A673 (cell line): ENCODE results near the gene DNAH7. TPM values are rescaled to one million over a fixed set of nuclear protein-coding genes. Genes with fewer than 3 reads are reported as not detected.
A peak's percentile ranks its signal among the peaks of the same experiment; 100 is the strongest.

Experiments
- BruUV-seq: library from RNA; stranded (reverse); fragments of 400-500 nt; replicated peaks from 2 replicates; lab custom pipeline; 2021; lab: Mats Ljungman, UMichigan
- CTCF ChIA-PET: fragments of 300-600 bp; sonication (Branson Sonifier 250); formaldehyde crosslinking; loops from one replicate; lab custom pipeline; 2022; ENCODE audit warnings: antibody characterized with exemption; lab: Charles Lee
- POLR2A ChIA-PET: fragments of 300-600 bp; sonication (Branson Sonifier 250); formaldehyde crosslinking; loops from one replicate; lab custom pipeline; 2022; ENCODE audit warnings: antibody characterized with exemption; ENCODE audit not compliant: low non-redundant PET; lab: Charles Lee
- DNase-seq: peaks from one replicate; pipeline ENCODE4 v3.0.0-alpha.2; 2015; ENCODE audit warnings: low spot score
- H3K27ac ChIP-seq: fragments of 200-600 bp; sonication (generic); 2 replicates; pipeline ENCODE4 v1.5.1; 2016; ENCODE audit warnings: mixed run types, low read depth, mild to moderate bottlenecking, mixed read lengths, antibody characterized with exemption, low read length; ENCODE audit not compliant: poor library complexity, severe bottlenecking
- H3K27me3 ChIP-seq: fragments of 200-600 bp; sonication (generic); replicated peaks from 2 replicates; pipeline ENCODE4 v1.6.1; 2017; ENCODE audit warnings: mixed run types, low read depth, mild to moderate bottlenecking, mixed read lengths, antibody characterized with exemption, low read length; ENCODE audit not compliant: insufficient read depth, poor library complexity
- H3K36me3 ChIP-seq: fragments of 200-600 bp; sonication (generic); 2 replicates; pipeline ENCODE4 v1.6.1; 2016; ENCODE audit warnings: mixed run types, mild to moderate bottlenecking, mixed read lengths, antibody characterized with exemption, low read length; ENCODE audit not compliant: insufficient read depth, poor library complexity, severe bottlenecking
- H3K4me1 ChIP-seq: fragments of 200-600 bp; sonication (generic); 2 replicates; pipeline ENCODE4 v1.6.1; 2017; ENCODE audit warnings: mixed run types, mild to moderate bottlenecking, mixed read lengths, antibody characterized with exemption, low read length; ENCODE audit not compliant: insufficient read depth, poor library complexity, severe bottlenecking
- H3K4me3 ChIP-seq: fragments of 200-600 bp; sonication (generic); 2 replicates; pipeline ENCODE4 v1.5.1; 2016; ENCODE audit warnings: low read depth, mixed run types, mild to moderate bottlenecking, mixed read lengths, low read length; ENCODE audit not compliant: poor library complexity, severe bottlenecking
- H3K9me3 ChIP-seq: fragments of 200-600 bp; sonication (generic); 2 replicates; pipeline ENCODE4 v1.6.1; 2016; ENCODE audit warnings: mixed run types, low read depth, mild to moderate bottlenecking, mixed read lengths, antibody characterized with exemption, low read length; ENCODE audit not compliant: poor library complexity, severe bottlenecking
- EZH2 ChIP-seq: fragments of 200-600 bp; sonication (generic); IDR thresholded peaks from 2 replicates; pipeline ENCODE4 v1.6.1; 2017; ENCODE audit warnings: borderline replicate concordance, low read depth, mild to moderate bottlenecking, mixed read lengths, antibody characterized with exemption, low read length; ENCODE audit not compliant: poor library complexity, severe bottlenecking
- intact Hi-C: fragments of 100-400 bp; cut with micrococcal nuclease; formaldehyde crosslinking; loops from one replicate; pipeline ENCODE4 v1.10.0; 2022; ENCODE audit not compliant: unreplicated experiment
- total RNA-seq: library from RNA; stranded (reverse); gene quantifications from 2 replicates; pipeline ENCODE4 v1.2.3, GENCODE V29; 2021
- TF ChIP-seq, protein P1 (sequence below): fragments of 300-800, 200-600 bp; sonication (generic); conservative IDR thresholded peaks from 2 replicates; pipeline ENCODE4 v1.5.1; 2017; ENCODE audit warnings: low read depth, mild to moderate bottlenecking, antibody characterized with exemption, low read length, moderate library complexity, mixed read lengths

DNAH7 gene
- total RNA-seq, 1 experiment from 2014 or later, result 0.95 TPM

DNA sequence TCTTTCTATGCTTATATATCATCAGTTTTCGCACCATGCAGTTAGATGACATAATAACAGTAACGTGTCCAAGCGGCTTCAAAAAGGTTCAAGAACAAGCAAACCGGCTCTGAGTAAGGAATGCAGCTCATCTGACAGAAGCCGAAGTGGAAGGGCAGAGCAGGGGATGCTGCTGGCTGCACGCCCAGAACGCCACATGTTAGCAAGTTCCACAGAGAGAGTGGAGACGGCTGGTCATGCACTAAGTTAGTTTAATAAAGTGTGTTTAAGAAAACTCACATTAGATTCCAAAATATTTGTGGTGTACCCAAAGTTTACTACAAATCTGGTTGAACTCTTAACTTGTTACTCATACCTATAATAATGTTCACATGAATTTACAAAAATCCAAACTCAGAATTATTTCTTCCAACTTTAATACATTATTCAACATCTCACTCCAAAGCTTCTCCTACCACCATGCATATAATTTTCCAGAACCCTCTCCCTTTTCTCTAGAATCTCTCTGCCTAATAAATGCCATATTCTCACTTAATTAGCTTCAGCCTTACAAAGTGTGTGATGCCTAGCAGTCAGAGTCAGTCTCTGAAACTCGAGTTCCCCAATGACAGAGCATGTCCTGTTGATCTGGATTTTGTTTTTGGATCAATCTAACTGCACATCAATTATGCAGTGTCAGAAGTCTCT is 170.0 kb downstream of the DNAH7 start:
- ChIA-PET CTCF (no interaction called here), POLR2A (no interaction called here)
- Histone ChIP-seq H3K27me3 (no peaks in the 10 kb centered on the region), H3K9me3 (no peaks in the 10 kb centered on the region), H3K27ac (peak overlapping the region; percentile 2), H3K4me3 (no peak overlapping the region), H3K36me3 (no peaks in the 10 kb centered on the region), H3K4me1 (peaks cover 17% of the 10 kb centered on the region)
- TF ChIP-seq, protein P1, sequence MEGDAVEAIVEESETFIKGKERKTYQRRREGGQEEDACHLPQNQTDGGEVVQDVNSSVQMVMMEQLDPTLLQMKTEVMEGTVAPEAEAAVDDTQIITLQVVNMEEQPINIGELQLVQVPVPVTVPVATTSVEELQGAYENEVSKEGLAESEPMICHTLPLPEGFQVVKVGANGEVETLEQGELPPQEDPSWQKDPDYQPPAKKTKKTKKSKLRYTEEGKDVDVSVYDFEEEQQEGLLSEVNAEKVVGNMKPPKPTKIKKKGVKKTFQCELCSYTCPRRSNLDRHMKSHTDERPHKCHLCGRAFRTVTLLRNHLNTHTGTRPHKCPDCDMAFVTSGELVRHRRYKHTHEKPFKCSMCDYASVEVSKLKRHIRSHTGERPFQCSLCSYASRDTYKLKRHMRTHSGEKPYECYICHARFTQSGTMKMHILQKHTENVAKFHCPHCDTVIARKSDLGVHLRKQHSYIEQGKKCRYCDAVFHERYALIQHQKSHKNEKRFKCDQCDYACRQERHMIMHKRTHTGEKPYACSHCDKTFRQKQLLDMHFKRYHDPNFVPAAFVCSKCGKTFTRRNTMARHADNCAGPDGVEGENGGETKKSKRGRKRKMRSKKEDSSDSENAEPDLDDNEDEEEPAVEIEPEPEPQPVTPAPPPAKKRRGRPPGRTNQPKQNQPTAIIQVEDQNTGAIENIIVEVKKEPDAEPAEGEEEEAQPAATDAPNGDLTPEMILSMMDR, result no peak
- TF ChIP-seq EZH2, result no peak
- peak; percentile 92 for DNase-seq
- intact Hi-C loops, result no loop called here
- no TSS peak for BruUV-seq

DNA sequence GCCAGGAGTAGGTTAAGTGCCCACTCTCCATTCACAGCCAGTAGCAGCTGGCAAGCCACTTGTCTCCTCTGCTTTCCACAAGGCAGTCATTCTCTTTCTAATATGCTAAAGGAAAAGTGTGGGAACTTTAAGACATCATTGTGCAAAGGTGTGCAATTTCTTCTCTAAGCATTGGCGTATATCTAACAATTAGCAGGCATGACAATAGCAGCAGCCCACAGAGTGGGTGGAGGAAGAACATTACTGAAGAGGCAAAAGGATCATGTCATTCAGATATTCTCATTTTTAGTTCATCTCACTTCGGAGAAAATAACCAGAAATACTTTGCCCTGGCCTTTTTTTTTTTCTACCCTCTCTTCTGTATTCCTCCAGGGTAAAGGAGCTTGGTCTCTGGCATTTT is 177.6 kb downstream of the DNAH7 start:
- TF ChIP-seq EZH2, result no peak
- TF ChIP-seq, protein P1, result no peak
- DNase-seq, result no peak
- H3K4me3 ChIP-seq, result no peak overlapping the region
- no peaks in the 10 kb centered on the region for H3K4me1 ChIP-seq
- H3K27me3 ChIP-seq, result no peaks in the 10 kb centered on the region
- ChIA-PET POLR2A (no interaction called here), CTCF (no interaction called here)
- no TSS peak for BruUV-seq
- no peak overlapping the region for H3K27ac ChIP-seq
- intact Hi-C loops, result no loop called here
- H3K9me3 ChIP-seq, result no peaks in the 10 kb centered on the region
- H3K36me3 ChIP-seq, result no peaks in the 10 kb centered on the region

DNA sequence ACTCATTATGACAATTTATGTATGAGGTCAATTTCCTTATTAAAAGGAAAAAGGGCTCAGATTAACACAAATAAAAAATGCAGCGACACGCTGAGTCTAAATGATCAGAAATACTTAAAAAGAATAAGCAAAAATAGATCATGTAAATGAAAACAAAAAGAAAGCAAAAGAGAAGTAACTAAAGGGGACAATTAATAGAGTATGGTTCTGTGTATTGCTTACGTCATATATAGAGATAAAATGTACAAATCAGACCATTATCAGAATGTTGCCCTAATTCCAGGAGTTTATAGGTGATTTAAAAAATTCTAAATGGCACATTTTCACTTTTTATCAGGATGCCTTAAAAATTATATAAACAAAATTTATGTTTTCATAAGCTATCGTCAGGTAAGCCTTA is 189.5 kb downstream of the DNAH7 start:
- no peaks in the 10 kb centered on the region for H3K4me1 ChIP-seq
- no peak overlapping the region for H3K27ac ChIP-seq
- no peaks in the 10 kb centered on the region for H3K9me3 ChIP-seq
- no peak overlapping the region for H3K4me3 ChIP-seq
- H3K36me3 ChIP-seq, result no peaks in the 10 kb centered on the region
- ChIA-PET POLR2A (no interaction called here), CTCF (no interaction called here)
- intact Hi-C loops, result no loop called here
- TF ChIP-seq EZH2, result no peak
- TF ChIP-seq, protein P1, result no peak
- no peaks in the 10 kb centered on the region for H3K27me3 ChIP-seq
- BruUV-seq, result no TSS peak
- no peak for DNase-seq
